A673 (cell line): ENCODE measurements around the gene INO80C.

Experiments used
- CTCF ChIP-seq: fragments of 300-800, 200-600 bp; sonication (generic); conservative IDR thresholded peaks from 2 replicates; pipeline ENCODE4 v1.5.1; 2017; ENCODE audit warnings: low read depth, mild to moderate bottlenecking, antibody characterized with exemption, low read length, moderate library complexity, mixed read lengths
- EZH2 ChIP-seq: fragments of 200-600 bp; sonication (generic); IDR thresholded peaks from 2 replicates; pipeline ENCODE4 v1.6.1; 2017; ENCODE audit warnings: borderline replicate concordance, low read depth, mild to moderate bottlenecking, mixed read lengths, antibody characterized with exemption, low read length; ENCODE audit not compliant: poor library complexity, severe bottlenecking

GRCh38 chr18:35514283-35514682, 16.5 kb upstream of the INO80C start:
- TF ChIP-seq CTCF (no peak), EZH2 (no peak)
